ENCODE measurements around the gene CPN2.

CPN2 gene

GRCh38 chr3:194300936-194301335 is 50.2 kb downstream of the CPN2 start:
- Histone ChIP-seq H3K9me3 (ENCODE audit: control insufficient read depth, insufficient read depth, low read length) (no peaks in the 10 kb centered on the region), H3K36me3 (ENCODE audit: insufficient read depth, low read length) (no peaks in the 10 kb centered on the region), H3K9ac (ENCODE audit: low read depth, low read length) (no peak overlapping the region), H3K4me1 (ENCODE audit: insufficient read depth, low read length) (peaks cover 17% of the 10 kb centered on the region)

- H3K4me1 ChIP-seq (ENCODE audit: insufficient read depth, low read length) = peaks cover 11% of the 10 kb centered on the region
- no peaks in the 10 kb centered on the region for H3K36me3 ChIP-seq (ENCODE audit: insufficient read depth, low read length)
- no peaks in the 10 kb centered on the region for H3K9me3 ChIP-seq (ENCODE audit: control insufficient read depth, insufficient read depth, low read length)
- H3K9ac ChIP-seq (ENCODE audit: low read depth, low read length) = no peak overlapping the region
Observed at GRCh38 chr3:194300382-194300758, 50.8 kb downstream of the CPN2 start.

GRCh38 chr3:194298331-194299227 is 52.5 kb downstream of the CPN2 start:
- peaks cover 23% of the 10 kb centered on the region for H3K4me1 ChIP-seq (ENCODE audit: insufficient read depth, low read length)
- H3K36me3 ChIP-seq (ENCODE audit: insufficient read depth, low read length) = no peaks in the 10 kb centered on the region
- H3K9ac ChIP-seq (ENCODE audit: low read depth, low read length) = no peak overlapping the region
- H3K9me3 ChIP-seq (ENCODE audit: control insufficient read depth, insufficient read depth, low read length) = no peaks in the 10 kb centered on the region

- Histone ChIP-seq H3K9ac (ENCODE audit: low read depth, low read length) (peak overlapping the region; percentile 58), H3K4me1 (ENCODE audit: insufficient read depth, low read length) (peaks cover 23% of the 10 kb centered on the region), H3K9me3 (ENCODE audit: control insufficient read depth, insufficient read depth, low read length) (no peaks in the 10 kb centered on the region), H3K36me3 (ENCODE audit: insufficient read depth, low read length) (no peaks in the 10 kb centered on the region)
Observed at GRCh38 chr3:194296454-194297263, 54.5 kb downstream of the CPN2 start.

GRCh38 chr3:194294895-194295214 is 56.3 kb downstream of the CPN2 start:
- no peak overlapping the region for H3K9ac ChIP-seq (ENCODE audit: low read depth, low read length)
- no peaks in the 10 kb centered on the region for H3K36me3 ChIP-seq (ENCODE audit: insufficient read depth, low read length)
- H3K9me3 ChIP-seq (ENCODE audit: control insufficient read depth, insufficient read depth, low read length) = no peaks in the 10 kb centered on the region
- peaks cover 19% of the 10 kb centered on the region for H3K4me1 ChIP-seq (ENCODE audit: insufficient read depth, low read length)

- Histone ChIP-seq H3K4me1 (ENCODE audit: insufficient read depth, low read length) (peaks cover 19% of the 10 kb centered on the region), H3K36me3 (ENCODE audit: insufficient read depth, low read length) (no peaks in the 10 kb centered on the region), H3K9me3 (ENCODE audit: control insufficient read depth, insufficient read depth, low read length) (no peaks in the 10 kb centered on the region), H3K9ac (ENCODE audit: low read depth, low read length) (no peak overlapping the region)
Observed at GRCh38 chr3:194294199-194294894, 56.8 kb downstream of the CPN2 start.

GRCh38 chr3:194293546-194294198 is 57.5 kb downstream of the CPN2 start:
- Histone ChIP-seq H3K36me3 (ENCODE audit: insufficient read depth, low read length) (no peaks in the 10 kb centered on the region), H3K9ac (ENCODE audit: low read depth, low read length) (no peak overlapping the region), H3K9me3 (ENCODE audit: control insufficient read depth, insufficient read depth, low read length) (no peaks in the 10 kb centered on the region), H3K4me1 (ENCODE audit: insufficient read depth, low read length) (peaks cover 19% of the 10 kb centered on the region)

- H3K9ac ChIP-seq (ENCODE audit: low read depth, low read length) = no peak overlapping the region
- H3K36me3 ChIP-seq (ENCODE audit: insufficient read depth, low read length) = no peaks in the 10 kb centered on the region
- peaks cover 20% of the 10 kb centered on the region for H3K4me1 ChIP-seq (ENCODE audit: insufficient read depth, low read length)
- H3K9me3 ChIP-seq (ENCODE audit: control insufficient read depth, insufficient read depth, low read length) = no peaks in the 10 kb centered on the region
Observed at GRCh38 chr3:194292331-194292730, 58.8 kb downstream of the CPN2 start.

Measured in ES-I3 (cell line).